HEK293T (cell line): Measurements from ENCODE around the gene N4BP2L2.

ENCODE experiments used
- BHLHE40 ChIP-seq: fragments of 450-650 bp; IDR thresholded peaks from 2 replicates; pipeline ENCODE4 v1.6.1; 2016; ENCODE audit warnings: mild to moderate bottlenecking, moderate library complexity, borderline replicate concordance
- HDGF ChIP-seq: fragments of 450-650 bp; IDR thresholded peaks from 2 replicates; pipeline ENCODE4 v1.6.1; 2017; ENCODE audit warnings: antibody characterized with exemption, borderline replicate concordance
- SP1 ChIP-seq: fragments of 450-650 bp; IDR thresholded peaks from 2 replicates; pipeline ENCODE4 v1.6.1; 2017
- SUZ12 ChIP-seq: fragments of 450-650 bp; IDR thresholded peaks from 2 replicates; pipeline ENCODE4 v1.6.1; 2016; ENCODE audit warnings: mild to moderate bottlenecking
- TF ChIP-seq, protein P1 (sequence below): fragments of 450-650 bp; IDR thresholded peaks from 2 replicates; pipeline ENCODE4 v1.6.1; 2016

DNA sequence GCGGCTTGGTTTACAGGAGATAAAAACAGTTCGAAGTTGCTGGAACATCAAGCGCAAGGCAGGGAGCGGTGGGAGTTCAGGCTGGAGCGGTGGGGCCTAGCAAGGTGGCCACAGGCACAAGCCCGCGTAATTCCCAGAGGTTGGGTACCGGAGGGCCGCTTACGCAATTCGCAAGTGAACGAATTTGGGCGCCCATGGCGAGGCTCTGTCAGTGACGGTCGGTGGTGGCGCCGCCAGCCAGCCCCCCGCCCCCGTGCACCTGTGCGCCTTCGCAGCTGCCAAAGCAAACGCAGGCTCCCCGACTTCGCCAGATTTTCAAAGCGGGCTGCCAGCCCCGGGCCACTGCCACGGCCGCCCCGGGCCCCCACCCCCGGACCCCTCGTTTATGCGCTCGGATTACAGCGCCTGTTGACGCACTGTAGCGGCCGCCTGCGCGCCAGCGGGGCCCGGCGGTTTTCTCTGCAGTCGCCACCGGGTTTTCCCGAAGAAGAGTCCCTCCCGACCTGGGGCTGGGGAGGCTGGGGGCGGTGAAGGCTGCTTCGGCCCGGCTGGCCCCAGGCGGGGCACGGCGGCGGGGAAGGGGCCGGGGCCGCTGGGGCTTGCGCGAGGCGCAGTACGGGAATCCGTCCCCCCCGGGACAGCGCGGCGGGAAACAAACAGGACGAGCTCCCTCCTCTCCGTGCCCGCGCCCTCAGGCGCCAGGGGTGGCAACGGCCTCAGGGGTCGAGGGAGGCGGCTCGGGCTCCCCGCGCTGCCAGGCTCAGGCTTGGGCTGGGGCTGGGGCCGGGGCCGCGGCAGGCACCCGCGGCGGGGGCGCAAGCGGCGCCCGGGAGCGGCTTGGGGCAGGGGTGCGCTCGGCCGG is 111.4 kb downstream of the N4BP2L2 start:
- TF ChIP-seq SP1 (no peak), BHLHE40 (no peak), SUZ12 (no peak), HDGF (no peak)
- TF ChIP-seq, protein P1, sequence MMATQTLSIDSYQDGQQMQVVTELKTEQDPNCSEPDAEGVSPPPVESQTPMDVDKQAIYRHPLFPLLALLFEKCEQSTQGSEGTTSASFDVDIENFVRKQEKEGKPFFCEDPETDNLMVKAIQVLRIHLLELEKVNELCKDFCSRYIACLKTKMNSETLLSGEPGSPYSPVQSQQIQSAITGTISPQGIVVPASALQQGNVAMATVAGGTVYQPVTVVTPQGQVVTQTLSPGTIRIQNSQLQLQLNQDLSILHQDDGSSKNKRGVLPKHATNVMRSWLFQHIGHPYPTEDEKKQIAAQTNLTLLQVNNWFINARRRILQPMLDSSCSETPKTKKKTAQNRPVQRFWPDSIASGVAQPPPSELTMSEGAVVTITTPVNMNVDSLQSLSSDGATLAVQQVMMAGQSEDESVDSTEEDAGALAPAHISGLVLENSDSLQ: no peak
